ENCODE measurements around the gene TMEM183A.

The TMEM183A gene

GRCh38 chr1:203056516-203056915 lies 49.3 kb downstream of the TMEM183A start:
- no peak for TF ChIP-seq CTCF (conservative IDR thresholded peaks at IDR 0.05)
- H3K27ac ChIP-seq: no peak overlapping the region

GRCh38 chr1:203057911-203058675 lies 50.9 kb downstream of the TMEM183A start:
- no peak overlapping the region for H3K27ac ChIP-seq
- no peak for TF ChIP-seq CTCF (conservative IDR thresholded peaks at IDR 0.05)

- TF ChIP-seq CTCF (conservative IDR thresholded peaks at IDR 0.05): no peak
- no peak overlapping the region for H3K27ac ChIP-seq
These were observed 51.4 kb downstream of the TMEM183A start for GRCh38 chr1:203058676-203058935.

- TF ChIP-seq CTCF (conservative IDR thresholded peaks at IDR 0.05): no peak
- H3K27ac ChIP-seq: no peak overlapping the region
These were observed 52.3 kb downstream of the TMEM183A start for GRCh38 chr1:203059485-203059884.

GRCh38 chr1:203060115-203060514 lies 52.9 kb downstream of the TMEM183A start:
- no peak overlapping the region for H3K27ac ChIP-seq
- TF ChIP-seq CTCF (conservative IDR thresholded peaks at IDR 0.05): no peak

- H3K27ac ChIP-seq: no peak overlapping the region
- TF ChIP-seq CTCF (conservative IDR thresholded peaks at IDR 0.05): no peak
These were observed 56.1 kb downstream of the TMEM183A start for GRCh38 chr1:203063287-203063686.

GRCh38 chr1:203065191-203065590 lies 58.0 kb downstream of the TMEM183A start:
- H3K27ac ChIP-seq: no peak overlapping the region
- TF ChIP-seq CTCF (conservative IDR thresholded peaks at IDR 0.05): no peak

All from VCaP (cell line).